Ishikawa (cell line): ENCODE results near the gene CIZ1.

ENCODE experiments used
- CEBPB ChIP-seq: IDR thresholded peaks from 2 replicates; pipeline ENCODE4 v1.6.1; 2012
- CREB1 ChIP-seq: IDR thresholded peaks from 2 replicates; pipeline ENCODE4 v1.6.1; 2012; ENCODE audit warnings: low read depth
- EP300 ChIP-seq: IDR thresholded peaks from 2 replicates; pipeline ENCODE4 v1.6.1; 2012; ENCODE audit warnings: borderline replicate concordance
- FOXM1 ChIP-seq: IDR thresholded peaks from 2 replicates; pipeline ENCODE4 v1.6.1; 2012; ENCODE audit warnings: low read depth, borderline replicate concordance
- NFIC ChIP-seq: IDR thresholded peaks from 2 replicates; pipeline ENCODE4 v1.6.1; 2012
- RAD21 ChIP-seq: IDR thresholded peaks from 2 replicates; pipeline ENCODE4 v1.6.1; 2012; ENCODE audit warnings: low read depth
- TAF1 ChIP-seq: IDR thresholded peaks from 2 replicates; pipeline ENCODE4 v1.6.1; 2012; ENCODE audit warnings: low read depth, mild to moderate bottlenecking
- YY1 ChIP-seq: IDR thresholded peaks from 2 replicates; pipeline ENCODE4 v1.6.1; 2012; ENCODE audit warnings: low read depth
- TF ChIP-seq, protein P1 (sequence below): IDR thresholded peaks from 2 replicates; pipeline ENCODE4 v1.6.1; 2012; ENCODE audit warnings: low read depth, mild to moderate bottlenecking

GRCh38 chr9:128218172-128218517, 26.8 kb upstream of the CIZ1 start:
- TF ChIP-seq NFIC (no peak), FOXM1 (no peak), EP300 (no peak), YY1 (no peak), CEBPB (no peak), CREB1 (no peak), RAD21 (no peak), TAF1 (no peak)
- TF ChIP-seq, protein P1, sequence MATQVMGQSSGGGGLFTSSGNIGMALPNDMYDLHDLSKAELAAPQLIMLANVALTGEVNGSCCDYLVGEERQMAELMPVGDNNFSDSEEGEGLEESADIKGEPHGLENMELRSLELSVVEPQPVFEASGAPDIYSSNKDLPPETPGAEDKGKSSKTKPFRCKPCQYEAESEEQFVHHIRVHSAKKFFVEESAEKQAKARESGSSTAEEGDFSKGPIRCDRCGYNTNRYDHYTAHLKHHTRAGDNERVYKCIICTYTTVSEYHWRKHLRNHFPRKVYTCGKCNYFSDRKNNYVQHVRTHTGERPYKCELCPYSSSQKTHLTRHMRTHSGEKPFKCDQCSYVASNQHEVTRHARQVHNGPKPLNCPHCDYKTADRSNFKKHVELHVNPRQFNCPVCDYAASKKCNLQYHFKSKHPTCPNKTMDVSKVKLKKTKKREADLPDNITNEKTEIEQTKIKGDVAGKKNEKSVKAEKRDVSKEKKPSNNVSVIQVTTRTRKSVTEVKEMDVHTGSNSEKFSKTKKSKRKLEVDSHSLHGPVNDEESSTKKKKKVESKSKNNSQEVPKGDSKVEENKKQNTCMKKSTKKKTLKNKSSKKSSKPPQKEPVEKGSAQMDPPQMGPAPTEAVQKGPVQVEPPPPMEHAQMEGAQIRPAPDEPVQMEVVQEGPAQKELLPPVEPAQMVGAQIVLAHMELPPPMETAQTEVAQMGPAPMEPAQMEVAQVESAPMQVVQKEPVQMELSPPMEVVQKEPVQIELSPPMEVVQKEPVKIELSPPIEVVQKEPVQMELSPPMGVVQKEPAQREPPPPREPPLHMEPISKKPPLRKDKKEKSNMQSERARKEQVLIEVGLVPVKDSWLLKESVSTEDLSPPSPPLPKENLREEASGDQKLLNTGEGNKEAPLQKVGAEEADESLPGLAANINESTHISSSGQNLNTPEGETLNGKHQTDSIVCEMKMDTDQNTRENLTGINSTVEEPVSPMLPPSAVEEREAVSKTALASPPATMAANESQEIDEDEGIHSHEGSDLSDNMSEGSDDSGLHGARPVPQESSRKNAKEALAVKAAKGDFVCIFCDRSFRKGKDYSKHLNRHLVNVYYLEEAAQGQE: no peak
